Measurements from ENCODE around the gene JMJD7.

JMJD7 gene

GRCh38 chr15:41836713-41837454, 9.0 kb downstream of the JMJD7 start:
- TF ChIP-seq CTCF (IDR thresholded peaks at IDR 0.05; ENCODE audit: control extremely low read depth, extremely low read depth, low read depth, missing control alignments): no peak
- POLR2A ChIA-PET: interaction anchor here (0.6 kb wide), 1 partner anchor 183 kb away, joined by 3 read pairs; no protein-coding TSS in a partner anchor
- CTCF ChIA-PET: no interaction called here
- no peak for DNase-seq (ENCODE audit: extremely low spot score)

GRCh38 chr15:41838400-41838897, 10.6 kb downstream of the JMJD7 start, which contains the start of gene PLA2G4B:
Gene PLA2G4B (plus strand): TSS chr15:41838847. CDS start chr15:41838914, 67 bp downstream.
- ChIA-PET POLR2A (no interaction called here), CTCF (interaction anchor here (1.1 to 1.2 kb wide), 2 partner anchors 11 to 66 kb away, joined by 3 read pairs; no protein-coding TSS in a partner anchor)
- TF ChIP-seq CTCF (IDR thresholded peaks at IDR 0.05; ENCODE audit: control extremely low read depth, extremely low read depth, low read depth, missing control alignments): no peak
- DNase-seq (ENCODE audit: extremely low spot score): no peak

- DNase-seq (ENCODE audit: extremely low spot score): no peak
- POLR2A ChIA-PET: no interaction called here
- no peak for TF ChIP-seq CTCF (IDR thresholded peaks at IDR 0.05; ENCODE audit: control extremely low read depth, extremely low read depth, low read depth, missing control alignments)
- CTCF ChIA-PET: interaction anchor here (0.7 to 1.2 kb wide), 2 partner anchors 13 to 21 kb away, joined by 3 read pairs; no protein-coding TSS in a partner anchor
Observed at GRCh38 chr15:41839781-41840491, 12.0 kb downstream of the JMJD7 start.

- ChIA-PET POLR2A (no interaction called here), CTCF (no interaction called here)
- TF ChIP-seq CTCF (IDR thresholded peaks at IDR 0.05; ENCODE audit: control extremely low read depth, extremely low read depth, low read depth, missing control alignments): no peak
- DNase-seq (ENCODE audit: extremely low spot score): no peak
Observed at GRCh38 chr15:41840673-41841072, 12.8 kb downstream of the JMJD7 start.

- ChIA-PET CTCF (no interaction called here), POLR2A (no interaction called here)
- no peak for DNase-seq (ENCODE audit: extremely low spot score)
- no peak for TF ChIP-seq CTCF (IDR thresholded peaks at IDR 0.05; ENCODE audit: control extremely low read depth, extremely low read depth, low read depth, missing control alignments)
Observed at GRCh38 chr15:41841131-41841530, 13.2 kb downstream of the JMJD7 start.

GRCh38 chr15:41842229-41842628, 14.3 kb downstream of the JMJD7 start:
- no peak for TF ChIP-seq CTCF (IDR thresholded peaks at IDR 0.05; ENCODE audit: control extremely low read depth, extremely low read depth, low read depth, missing control alignments)
- ChIA-PET POLR2A (no interaction called here), CTCF (no interaction called here)
- no peak for DNase-seq (ENCODE audit: extremely low spot score)

Data from GM10248 (cell line).